Measurements from ENCODE around the gene PRKAG2.

GRCh38 chr7:151795168-151795811, 81.6 kb downstream of the PRKAG2 start:
- TF ChIP-seq CTCF (IDR thresholded peaks at IDR 0.05) (no peak), POLR2A (IDR thresholded peaks at IDR 0.05) (no peak)
